HG03378 (cell line): Measurements from ENCODE around the gene TBC1D2B.
"Not testable (repeated sequence)": the region's sequence is repeated elsewhere in the genome, so short reads cannot be mapped to it uniquely, and the experiment has no call there.

Experiments
- ATAC-seq: cut with Tn5 transposase; IDR thresholded peaks from one replicate; pipeline ENCODE4 v1.9.1; 2021; ENCODE audit warnings: mild to moderate bottlenecking, moderate library complexity; ENCODE audit not compliant: unreplicated experiment

The TBC1D2B gene

DNA sequence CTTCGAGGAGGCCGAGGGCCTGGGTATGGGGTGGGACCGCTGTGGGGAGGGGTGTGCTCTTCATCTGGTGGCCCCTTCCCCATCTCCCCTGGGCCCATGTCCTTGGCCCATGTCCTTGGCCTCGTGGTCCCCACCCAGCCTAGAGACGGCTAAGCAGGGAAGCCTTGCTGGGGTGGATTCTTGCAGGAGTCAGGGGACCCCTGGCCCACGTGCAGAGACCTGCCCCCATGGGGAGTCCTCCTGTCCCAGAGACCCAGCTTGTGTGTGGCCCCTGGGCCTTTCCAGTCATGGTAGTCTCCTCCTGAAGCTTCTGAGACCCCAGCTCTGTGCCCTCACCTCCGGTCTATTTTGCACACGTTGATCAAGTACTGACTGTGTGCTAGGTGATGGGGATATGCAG lies 97.4 kb downstream of the TBC1D2B start:
- no peak for ATAC-seq

GRCh38 chr15:77979157-77979556 lies 98.4 kb downstream of the TBC1D2B start:
- ATAC-seq, result not testable (repeated sequence)

DNA sequence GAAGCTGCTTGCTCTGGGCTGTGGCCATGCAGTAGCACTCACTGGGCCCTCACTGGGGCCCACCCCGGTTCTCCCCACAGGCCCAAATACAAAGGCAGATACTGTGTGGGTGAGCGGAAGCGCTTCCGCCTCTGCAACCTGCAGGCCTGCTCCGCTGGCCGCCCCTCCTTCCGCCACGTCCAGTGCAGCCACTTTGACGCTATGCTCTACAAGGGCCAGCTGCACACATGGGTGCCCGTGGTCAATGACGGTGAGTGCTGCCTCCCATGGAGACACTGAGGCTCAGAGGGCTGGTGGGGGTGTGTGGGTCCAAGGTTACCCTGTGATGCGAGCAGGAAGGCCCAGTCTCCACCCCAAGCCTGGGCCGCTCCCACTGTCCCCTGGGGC lies 98.8 kb downstream of the TBC1D2B start:
- not testable (repeated sequence) for ATAC-seq

GRCh38 chr15:77977903-77978758 lies 99.4 kb downstream of the TBC1D2B start:
- ATAC-seq, result not testable (repeated sequence)

GRCh38 chr15:77976760-77977525 lies 100.6 kb downstream of the TBC1D2B start:
- not testable (repeated sequence) for ATAC-seq

DNA sequence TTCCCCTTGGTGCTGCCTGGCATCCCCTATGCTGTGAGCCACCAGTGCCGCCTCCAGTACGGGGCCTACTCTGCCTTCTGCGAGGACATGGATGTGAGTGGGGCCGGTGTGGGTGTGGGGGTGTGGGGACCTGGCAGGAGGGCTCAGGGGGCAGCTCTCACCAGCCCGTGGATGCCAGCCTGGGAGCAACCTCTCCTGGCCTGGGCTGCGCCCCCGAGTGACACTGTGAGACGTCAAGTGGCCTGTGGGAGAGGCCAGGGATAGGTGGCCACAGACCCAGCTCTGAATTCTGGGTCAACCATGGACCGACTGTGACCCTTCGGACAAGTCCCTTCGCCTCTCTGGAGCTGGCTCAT lies 101.4 kb downstream of the TBC1D2B start:
- ATAC-seq, result not testable (repeated sequence)

- ATAC-seq, result no peak
These were observed 102.0 kb downstream of the TBC1D2B start for GRCh38 chr15:77975332-77976094.

- no peak for ATAC-seq
These were observed 102.8 kb downstream of the TBC1D2B start for GRCh38 chr15:77974416-77975331.

- ATAC-seq, result no peak
These were observed 103.5 kb downstream of the TBC1D2B start for GRCh38 chr15:77974098-77974414.

GRCh38 chr15:77973273-77974097 lies 104.0 kb downstream of the TBC1D2B start:
- ATAC-seq, result not testable (repeated sequence)

- ATAC-seq, result not testable (repeated sequence)
These were observed 104.8 kb downstream of the TBC1D2B start for GRCh38 chr15:77972706-77973105.

GRCh38 chr15:77971875-77972274 lies 105.6 kb downstream of the TBC1D2B start:
- not testable (repeated sequence) for ATAC-seq

DNA sequence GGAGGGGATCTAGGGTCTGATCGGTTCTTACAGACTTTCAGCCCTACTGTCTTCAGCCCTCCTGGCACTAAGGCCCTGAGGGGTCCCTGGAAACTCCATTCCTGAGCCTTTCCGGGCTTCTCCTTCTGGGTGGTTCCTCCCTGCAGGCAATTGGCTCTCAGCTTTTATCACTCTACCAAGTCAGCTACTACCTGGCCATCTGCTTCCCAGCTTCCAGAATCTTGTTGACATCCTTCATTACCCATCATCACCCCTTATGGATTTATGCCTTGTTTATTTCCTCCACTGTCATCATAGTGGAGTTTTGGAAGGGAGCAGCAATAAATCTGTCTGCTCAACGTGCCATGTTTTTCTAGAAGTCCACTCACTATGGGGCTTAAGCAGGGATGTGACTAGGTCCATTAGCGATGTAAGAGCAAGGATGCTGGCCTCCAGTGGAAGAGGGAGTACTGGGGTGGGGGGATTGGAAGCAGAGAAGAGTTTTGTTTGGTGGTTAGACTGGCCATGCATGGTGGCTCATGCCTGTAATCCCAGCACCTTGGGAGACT lies 106.6 kb downstream of the TBC1D2B start:
- ATAC-seq, result not testable (repeated sequence)

- ATAC-seq, result no peak
These were observed 108.5 kb downstream of the TBC1D2B start for GRCh38 chr15:77969055-77969454.

DNA sequence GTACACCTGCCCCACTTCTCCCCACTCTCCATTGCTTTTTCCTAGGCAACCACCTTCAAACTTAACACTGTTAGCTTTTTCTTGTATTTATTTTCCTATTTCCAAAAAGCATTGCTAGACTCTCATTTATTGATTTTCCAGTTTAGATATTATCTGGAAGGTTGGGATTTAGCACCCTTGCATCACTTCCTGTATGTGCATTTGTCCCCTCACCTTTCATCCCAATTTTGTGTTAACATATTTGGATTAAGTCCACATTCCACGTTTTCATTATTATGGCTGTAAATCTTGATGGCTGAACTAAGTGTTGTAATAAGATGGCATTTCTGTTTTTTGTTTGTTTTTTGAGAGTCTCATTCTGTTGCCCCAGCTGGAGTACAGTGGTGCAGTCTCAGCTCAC lies 109.7 kb downstream of the TBC1D2B start:
- no peak for ATAC-seq

DNA sequence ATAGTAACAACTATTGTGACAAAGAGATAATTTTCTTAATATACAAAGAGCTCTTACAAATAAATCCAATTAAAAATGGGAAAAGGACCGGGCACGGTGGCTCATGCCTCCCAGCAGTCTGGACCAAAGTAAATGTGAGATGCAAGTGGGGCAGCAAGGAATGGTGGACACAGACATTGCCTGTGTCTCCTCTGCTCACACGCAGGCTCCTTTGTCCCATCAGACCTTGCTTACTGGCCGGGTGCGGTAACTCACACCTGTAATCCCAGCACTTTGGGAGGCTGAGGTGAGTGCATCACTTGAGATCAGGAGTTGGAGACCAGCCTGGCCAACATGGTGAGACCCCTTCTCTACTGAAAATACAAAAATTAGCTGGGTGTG lies 110.3 kb downstream of the TBC1D2B start:
- ATAC-seq, result not testable (repeated sequence)

GRCh38 chr15:77966540-77967234 lies 110.8 kb downstream of the TBC1D2B start:
- no peak for ATAC-seq

- no peak for ATAC-seq
These were observed 113.3 kb downstream of the TBC1D2B start for GRCh38 chr15:77964193-77964592.

DNA sequence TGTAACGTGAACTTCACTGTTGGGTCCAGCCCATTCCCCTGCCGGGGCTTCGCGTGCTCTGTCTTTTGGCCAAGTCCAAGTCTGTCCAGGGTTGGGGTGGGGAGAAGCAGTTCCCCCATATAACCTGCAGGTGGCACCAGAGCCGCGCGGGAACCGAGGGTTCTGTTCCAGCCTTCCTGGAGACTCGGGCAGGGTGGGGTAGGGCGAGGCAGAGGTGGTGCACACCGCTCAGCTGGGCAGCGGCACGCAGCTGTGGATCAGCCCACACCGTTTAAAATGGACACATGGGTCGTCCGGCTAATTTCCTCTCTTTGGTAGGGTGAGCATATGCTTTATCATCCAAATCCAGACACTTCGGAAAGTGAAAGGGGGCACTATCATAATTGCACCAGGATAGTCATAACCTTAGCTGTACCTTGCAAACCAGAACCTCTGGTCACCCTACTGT lies 118.1 kb downstream of the TBC1D2B start:
- ATAC-seq, result no peak
